Activated naive CD4-positive, alpha-beta T cell treated with anti-CD3 and anti-CD28 coated beads for 36 hours (primary cell): ENCODE measurements around the gene FBN3. TPM values are rescaled to one million over a fixed set of nuclear protein-coding genes. Genes with fewer than 3 reads are reported as not detected.

ENCODE experiments used
- CTCF ChIA-PET: fragments of 350-600 bp; sonication (Branson Sonifier 250); formaldehyde crosslinking; loops from one replicate; lab custom pipeline; 2021; ENCODE audit warnings: antibody characterized with exemption; lab: Charles Lee
- DNase-seq: peaks from one replicate; pipeline ENCODE4 v3.0.0-alpha.2; 2020
- H3K27ac Mint-ChIP-seq: one replicate; pipeline ENCODE4 v1.8.0; 2021; ENCODE audit warnings: mild to moderate bottlenecking, mixed read lengths
- H3K27me3 Mint-ChIP-seq: one replicate; pipeline ENCODE4 v1.8.0; 2021; ENCODE audit warnings: low read depth, mixed read lengths
- H3K36me3 Mint-ChIP-seq: one replicate; pipeline ENCODE4 v1.8.0; 2021; ENCODE audit warnings: low read depth, mixed read lengths
- H3K4me1 Mint-ChIP-seq: one replicate; pipeline ENCODE4 v1.8.0; 2021; ENCODE audit warnings: low read depth, mixed read lengths
- H3K4me3 Mint-ChIP-seq: one replicate; pipeline ENCODE4 v1.8.0; 2021; ENCODE audit warnings: mild to moderate bottlenecking, moderate library complexity, mixed read lengths
- H3K9me3 Mint-ChIP-seq: one replicate; pipeline ENCODE4 v1.8.0; 2021; ENCODE audit warnings: mixed read lengths
- intact Hi-C: fragments of 100-400 bp; cut with micrococcal nuclease; formaldehyde crosslinking; loops from one replicate; pipeline ENCODE4 v1.15.1; 2023
- total RNA-seq, 2 experiments: library from RNA; stranded (reverse); gene quantifications; one replicate each; pipeline ENCODE4 v1.2.3, GENCODE V29; 2021

FBN3 gene
- total RNA-seq: not detected

DNA sequence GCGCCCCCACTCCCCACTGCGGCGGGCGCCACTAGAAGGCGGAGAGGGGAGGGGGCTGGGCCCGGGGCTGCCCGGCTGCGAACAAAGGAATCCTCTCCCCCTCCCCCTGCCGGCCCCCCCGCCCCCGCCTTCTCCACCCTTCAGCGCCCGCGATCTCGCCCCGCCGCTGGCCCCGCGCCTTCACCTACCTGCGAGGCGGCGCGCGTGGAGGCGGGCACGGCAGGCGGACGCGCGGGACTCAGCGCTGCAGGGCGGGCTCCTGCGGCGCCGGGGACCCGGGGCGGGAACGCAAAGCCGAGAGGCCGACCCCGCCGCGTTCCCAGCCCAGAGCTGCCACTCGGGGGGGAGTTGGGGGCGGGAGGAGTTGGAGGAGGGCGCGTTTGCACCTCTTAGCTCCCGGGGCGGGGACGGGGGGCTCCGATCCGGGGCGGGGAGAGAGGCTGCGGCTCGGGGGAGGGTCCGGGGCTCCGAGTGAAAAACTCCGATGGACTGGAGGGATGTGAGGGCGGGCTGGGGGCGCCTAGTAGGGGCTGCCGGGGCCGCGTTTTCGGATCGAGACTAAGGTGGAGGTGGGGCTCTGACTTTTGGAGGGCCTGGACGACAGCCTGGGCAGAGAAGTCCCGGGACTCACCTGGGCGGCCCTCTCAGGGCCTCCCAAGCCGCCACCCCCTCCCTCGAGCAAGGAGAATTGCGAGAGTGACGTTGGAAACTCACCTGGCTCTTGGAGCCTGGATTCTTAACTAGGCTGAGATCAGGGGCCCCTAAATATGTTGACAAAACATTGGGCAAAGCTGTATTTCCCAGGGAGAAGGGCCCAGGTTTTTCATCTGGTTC lies at the start of gene FBN3:
FBN3 (minus strand) TSS at position 332 of the 834 bp plus-strand sequence. CDS start 2,112 bp downstream, outside the sequence.
- intact Hi-C loops: loop anchor here (10.0 kb wide), 1 partner anchor 175 kb away; no protein-coding TSS in a partner anchor
- Mint-ChIP-seq H3K4me1 (peaks cover 7% of the 10 kb centered on the region), H3K36me3 (no peaks in the 10 kb centered on the region), H3K27me3 (peaks cover 51% of the 10 kb centered on the region), H3K9me3 (no peaks in the 10 kb centered on the region), H3K4me3 (peak within 1 kb of the TSS; percentile 45), H3K27ac (no peak within 1 kb of the TSS)
- CTCF ChIA-PET: no interaction called here
- no peak for DNase-seq

DNA sequence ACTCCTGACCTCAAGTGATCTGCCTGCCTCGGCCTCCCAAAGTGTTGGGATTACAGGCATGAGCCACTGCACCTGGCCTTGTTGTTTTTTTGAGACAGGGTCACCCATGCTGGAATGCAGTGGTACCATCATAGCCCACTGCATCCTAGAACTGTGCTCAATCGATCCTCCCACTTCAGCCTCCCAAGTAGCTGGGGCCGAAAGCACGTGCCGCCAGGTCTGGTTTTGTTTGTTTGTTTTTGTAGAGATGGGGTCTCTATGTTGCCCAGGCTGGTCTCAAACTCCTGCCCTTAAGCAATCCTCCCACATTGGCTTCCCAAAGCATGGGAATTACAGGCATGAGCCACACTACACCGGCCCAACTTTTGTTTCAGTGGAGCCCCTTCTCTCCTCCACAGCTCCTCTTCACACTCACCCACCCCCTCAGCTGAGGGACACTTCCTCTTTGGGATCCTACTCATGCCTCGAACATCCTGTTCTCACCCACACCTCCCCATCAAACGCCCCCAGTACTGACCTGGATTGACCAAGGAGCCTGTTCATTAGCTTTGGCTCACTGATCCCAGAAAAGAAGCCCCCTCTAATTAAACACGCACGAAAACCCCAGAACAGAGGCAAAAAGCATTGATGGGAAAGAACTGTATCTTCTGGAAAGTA lies 47.0 kb upstream of the FBN3 start:
- no peaks in the 10 kb centered on the region for H3K9me3 Mint-ChIP-seq
- H3K27me3 Mint-ChIP-seq: no peaks in the 10 kb centered on the region
- intact Hi-C loops: no loop called here
- no peak overlapping the region for H3K4me3 Mint-ChIP-seq
- CTCF ChIA-PET: interaction anchor here (0.6 kb wide), 1 partner anchor 27 kb away, joined by 5 read pairs; no protein-coding TSS in a partner anchor
- peaks cover 42% of the 10 kb centered on the region for H3K4me1 Mint-ChIP-seq
- no peak for DNase-seq
- no peak overlapping the region for H3K27ac Mint-ChIP-seq
- no peaks in the 10 kb centered on the region for H3K36me3 Mint-ChIP-seq

DNA sequence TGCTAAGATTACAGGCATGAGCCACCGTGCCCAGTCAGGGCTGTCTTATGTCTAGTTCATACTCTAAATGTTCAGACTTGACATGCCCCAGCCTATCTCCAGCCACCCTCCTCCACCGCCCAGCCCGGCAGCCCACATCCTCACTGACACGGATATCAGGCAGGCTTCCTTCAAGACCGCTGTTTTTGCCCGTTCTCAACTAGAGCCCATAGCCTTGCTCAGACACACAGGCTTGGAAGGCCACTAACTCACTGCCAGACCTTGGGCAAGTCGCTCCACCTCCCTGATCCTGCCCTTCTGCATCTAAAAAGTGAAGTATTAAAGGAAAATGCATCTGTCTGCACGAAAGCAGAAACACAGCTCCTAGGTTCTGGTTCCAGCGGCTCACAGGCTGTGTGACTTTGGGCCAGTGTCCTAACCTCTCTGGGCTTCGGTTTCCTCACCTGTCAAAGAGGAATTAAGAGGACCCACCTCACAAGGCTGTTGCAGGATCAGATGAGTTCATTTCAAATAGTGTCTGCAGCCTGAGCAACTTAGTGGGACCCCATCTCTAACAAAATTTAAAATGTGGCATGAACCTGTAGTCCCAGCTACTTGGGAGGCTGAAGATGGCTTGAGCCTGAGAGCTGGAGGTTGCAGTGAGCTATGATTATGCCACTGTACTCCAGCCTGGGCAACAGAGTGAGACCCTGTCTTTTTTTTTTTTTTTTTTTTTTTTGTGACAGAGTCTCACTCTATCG lies 45.3 kb upstream of the FBN3 start:
- no peaks in the 10 kb centered on the region for H3K27me3 Mint-ChIP-seq
- H3K36me3 Mint-ChIP-seq: no peaks in the 10 kb centered on the region
- H3K4me1 Mint-ChIP-seq: peaks cover 42% of the 10 kb centered on the region
- CTCF ChIA-PET: interaction anchor here (0.7 kb wide), 1 partner anchor 285 kb away, joined by 3 read pairs; no protein-coding TSS in a partner anchor
- H3K27ac Mint-ChIP-seq: peak overlapping the region; percentile 87
- H3K4me3 Mint-ChIP-seq: no peak overlapping the region
- DNase-seq: peak; percentile 66
- intact Hi-C loops: no loop called here
- H3K9me3 Mint-ChIP-seq: no peaks in the 10 kb centered on the region

DNA sequence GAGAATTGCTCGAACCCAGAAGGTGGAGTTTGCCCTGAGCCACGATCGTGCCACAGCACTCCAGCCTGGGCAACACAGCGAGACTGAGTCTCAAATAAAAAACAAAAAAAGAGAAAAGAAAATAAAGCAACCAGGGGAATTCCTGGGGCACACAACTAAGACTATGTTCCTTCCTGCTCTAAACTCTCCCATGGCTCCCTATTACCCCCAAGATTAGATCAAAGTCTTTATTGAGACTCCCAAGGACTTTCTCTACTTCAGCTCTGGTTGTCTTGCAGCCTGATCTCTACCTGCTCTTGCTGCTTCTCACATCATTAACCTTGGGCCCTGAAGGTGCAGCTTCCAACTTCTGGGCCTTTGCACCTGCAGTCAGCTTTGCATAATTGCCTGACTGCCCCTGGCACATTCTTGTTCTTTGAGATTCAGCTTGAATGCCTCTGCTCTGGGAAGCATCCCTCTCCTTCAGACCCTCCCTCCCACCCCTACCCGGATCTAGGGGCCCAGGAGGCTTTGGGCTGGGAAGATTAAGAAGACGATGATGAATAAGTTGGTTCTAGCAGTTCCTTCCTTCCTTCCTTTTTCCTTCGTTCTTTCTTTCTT lies 42.9 kb upstream of the FBN3 start:
- no peak overlapping the region for H3K27ac Mint-ChIP-seq
- DNase-seq: no peak
- H3K36me3 Mint-ChIP-seq: no peaks in the 10 kb centered on the region
- H3K4me3 Mint-ChIP-seq: no peak overlapping the region
- intact Hi-C loops: no loop called here
- H3K9me3 Mint-ChIP-seq: no peaks in the 10 kb centered on the region
- peaks cover 43% of the 10 kb centered on the region for H3K4me1 Mint-ChIP-seq
- CTCF ChIA-PET: no interaction called here
- no peaks in the 10 kb centered on the region for H3K27me3 Mint-ChIP-seq

DNA sequence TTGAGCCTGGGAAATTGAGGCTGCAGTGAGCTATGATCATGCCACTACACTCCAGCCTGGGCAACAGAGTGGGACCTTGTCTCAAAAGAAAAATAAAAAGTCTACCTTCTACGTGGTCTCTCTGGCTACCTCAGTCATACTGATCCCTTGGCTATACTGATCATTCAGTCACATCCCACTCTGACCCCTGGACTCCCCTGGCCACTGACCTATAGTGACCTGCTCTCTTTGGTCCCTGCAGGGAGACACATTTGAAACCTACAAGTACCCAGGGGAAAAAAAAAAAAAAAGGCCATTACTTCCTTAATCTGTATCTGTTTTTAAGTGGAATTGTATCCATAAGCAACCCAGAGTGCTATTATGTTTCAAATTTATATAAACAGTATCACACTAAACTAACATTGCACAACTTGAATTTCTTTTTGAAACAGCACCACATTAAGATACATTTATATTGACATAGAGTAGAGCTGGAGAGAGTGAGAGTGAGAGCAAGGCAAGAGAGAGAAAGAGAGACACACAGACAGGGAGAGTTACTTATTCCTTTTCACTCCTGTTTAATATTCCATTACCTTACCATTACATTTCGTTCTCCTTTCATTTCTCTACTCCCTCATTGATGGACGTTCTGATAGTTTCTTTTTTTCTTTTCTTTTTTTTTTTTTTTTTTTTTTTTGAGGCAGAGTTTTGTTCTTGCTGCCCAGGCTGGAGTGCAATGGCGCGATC lies 36.1 kb upstream of the FBN3 start:
- Mint-ChIP-seq H3K27ac (no peak overlapping the region), H3K36me3 (no peaks in the 10 kb centered on the region), H3K9me3 (no peaks in the 10 kb centered on the region), H3K27me3 (no peaks in the 10 kb centered on the region), H3K4me1 (peaks cover 14% of the 10 kb centered on the region), H3K4me3 (no peak overlapping the region)
- intact Hi-C loops: no loop called here
- CTCF ChIA-PET: no interaction called here
- DNase-seq: no peak

DNA sequence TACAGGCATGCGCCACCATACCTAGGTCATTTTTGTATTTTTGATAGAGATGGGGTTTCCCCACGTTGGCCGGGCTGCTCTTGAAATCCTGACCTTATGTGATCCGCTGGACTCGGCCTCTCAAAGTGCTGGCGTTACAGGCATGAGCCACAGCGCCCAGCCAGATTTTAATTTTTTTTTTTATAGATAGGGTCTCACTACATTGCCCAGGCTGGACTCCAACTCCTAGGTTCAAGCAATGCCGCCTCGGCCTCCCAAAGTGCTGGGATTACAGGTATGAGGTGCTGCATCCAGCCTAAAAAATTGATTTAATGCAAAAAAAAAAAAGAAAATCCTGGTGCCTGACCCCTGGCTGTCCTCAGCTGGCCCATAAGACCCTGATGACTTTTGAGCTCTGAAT lies 34.9 kb upstream of the FBN3 start:
- Mint-ChIP-seq H3K4me3 (no peak overlapping the region), H3K27me3 (no peaks in the 10 kb centered on the region), H3K27ac (no peak overlapping the region), H3K9me3 (no peaks in the 10 kb centered on the region), H3K4me1 (peaks cover 14% of the 10 kb centered on the region), H3K36me3 (no peaks in the 10 kb centered on the region)
- intact Hi-C loops: no loop called here
- no peak for DNase-seq
- CTCF ChIA-PET: interaction anchor here (0.6 kb wide), 1 partner anchor 310 kb away, joined by 5 read pairs; no protein-coding TSS in a partner anchor

DNA sequence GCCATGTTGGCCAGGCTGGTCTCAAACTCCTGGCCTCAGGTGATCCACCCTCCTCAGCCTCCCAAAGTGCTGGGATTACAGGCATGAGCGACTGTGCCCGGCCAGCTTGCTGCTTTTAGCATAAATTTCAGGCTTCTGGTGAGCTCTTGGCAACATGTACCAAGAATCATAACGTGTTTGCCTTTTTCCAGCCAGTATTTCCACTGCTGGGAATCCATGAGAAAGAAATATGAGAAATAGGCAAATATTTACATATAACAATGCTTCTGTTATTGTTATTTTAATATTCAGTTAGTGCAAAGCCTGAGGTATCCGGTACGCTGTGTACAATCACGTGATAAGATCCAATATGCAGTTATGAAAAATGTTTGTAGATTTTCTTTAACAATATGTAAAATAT lies 30.6 kb upstream of the FBN3 start:
- Mint-ChIP-seq H3K4me1 (peaks cover 11% of the 10 kb centered on the region), H3K9me3 (no peaks in the 10 kb centered on the region), H3K4me3 (no peak overlapping the region), H3K27me3 (no peaks in the 10 kb centered on the region), H3K36me3 (no peaks in the 10 kb centered on the region), H3K27ac (no peak overlapping the region)
- no peak for DNase-seq
- CTCF ChIA-PET: no interaction called here
- intact Hi-C loops: no loop called here

DNA sequence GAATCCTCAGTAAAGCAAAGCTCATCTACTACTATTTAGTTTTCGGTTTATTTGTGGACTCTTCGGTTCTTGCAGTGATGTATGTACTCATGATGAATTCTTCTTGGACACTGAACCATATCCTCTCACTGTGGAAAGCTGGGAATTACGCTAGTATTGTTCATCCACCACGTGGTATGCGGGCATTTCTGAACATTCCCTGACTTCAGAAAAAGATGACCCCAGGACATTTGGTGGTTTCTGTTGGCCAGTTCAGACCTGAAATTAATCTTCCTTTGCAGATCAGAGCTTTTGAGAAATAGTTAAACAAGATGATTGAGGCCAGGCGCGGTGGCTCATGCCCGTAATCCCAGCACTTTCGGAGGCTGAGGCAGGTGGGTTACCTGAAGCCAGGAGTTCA lies 25.3 kb upstream of the FBN3 start:
- Mint-ChIP-seq H3K4me1 (no peaks in the 10 kb centered on the region), H3K27me3 (no peaks in the 10 kb centered on the region), H3K27ac (no peak overlapping the region), H3K36me3 (no peaks in the 10 kb centered on the region), H3K9me3 (no peaks in the 10 kb centered on the region), H3K4me3 (no peak overlapping the region)
- CTCF ChIA-PET: no interaction called here
- intact Hi-C loops: no loop called here
- no peak for DNase-seq

DNA sequence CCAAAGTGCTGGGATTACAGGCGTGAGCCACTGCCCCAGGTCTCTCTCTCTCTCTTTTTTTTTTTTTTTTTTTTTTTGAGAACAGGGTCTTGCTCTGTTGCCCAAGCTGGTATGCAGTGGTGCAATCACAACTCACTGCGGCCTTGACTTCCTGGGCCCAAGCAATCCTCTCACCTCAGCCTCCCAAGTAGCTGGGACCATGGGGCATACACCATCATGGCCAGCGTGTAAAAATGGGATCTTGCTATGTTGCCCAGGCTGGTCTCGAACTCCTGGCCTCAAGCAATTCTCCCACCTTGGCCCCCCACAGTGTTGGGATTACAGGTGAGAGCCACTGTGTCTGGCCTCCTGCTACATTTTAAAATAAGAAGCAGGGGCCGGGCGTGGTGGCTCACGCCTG lies 19.1 kb upstream of the FBN3 start:
- DNase-seq: no peak
- intact Hi-C loops: no loop called here
- Mint-ChIP-seq H3K27me3 (no peaks in the 10 kb centered on the region), H3K4me3 (no peak overlapping the region), H3K9me3 (no peaks in the 10 kb centered on the region), H3K27ac (no peak overlapping the region), H3K4me1 (no peaks in the 10 kb centered on the region), H3K36me3 (no peaks in the 10 kb centered on the region)
- CTCF ChIA-PET: interaction anchor here (0.7 to 1.4 kb wide), 3 partner anchors 85 to 1240 kb away, joined by 3 to 6 read pairs (median 3); no protein-coding TSS in a partner anchor

DNA sequence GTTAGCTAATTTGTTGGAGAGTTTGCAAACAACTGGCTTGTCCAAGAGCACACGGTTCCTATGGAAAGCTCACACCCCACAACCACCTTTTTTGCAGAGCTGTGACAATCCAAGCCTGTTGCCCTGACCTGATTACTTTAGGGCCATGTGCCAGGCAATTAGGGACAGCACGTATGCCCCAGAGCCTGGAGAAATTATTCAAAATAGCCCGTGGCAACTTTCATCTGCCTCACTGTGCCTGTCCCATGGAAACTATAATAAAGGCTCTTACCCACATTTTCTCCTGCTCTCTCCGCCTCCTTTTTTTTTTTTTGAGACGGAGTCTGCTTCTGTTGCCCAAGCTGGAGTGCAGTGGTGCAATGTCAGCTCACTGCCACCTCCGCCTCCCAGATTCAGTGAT lies 18.6 kb upstream of the FBN3 start:
- CTCF ChIA-PET: interaction anchor here (0.6 to 1.4 kb wide), 4 partner anchors 13 to 1240 kb away, joined by 3 to 6 read pairs (median 4); no protein-coding TSS in a partner anchor
- Mint-ChIP-seq H3K4me1 (no peaks in the 10 kb centered on the region), H3K27me3 (no peaks in the 10 kb centered on the region)

DNA sequence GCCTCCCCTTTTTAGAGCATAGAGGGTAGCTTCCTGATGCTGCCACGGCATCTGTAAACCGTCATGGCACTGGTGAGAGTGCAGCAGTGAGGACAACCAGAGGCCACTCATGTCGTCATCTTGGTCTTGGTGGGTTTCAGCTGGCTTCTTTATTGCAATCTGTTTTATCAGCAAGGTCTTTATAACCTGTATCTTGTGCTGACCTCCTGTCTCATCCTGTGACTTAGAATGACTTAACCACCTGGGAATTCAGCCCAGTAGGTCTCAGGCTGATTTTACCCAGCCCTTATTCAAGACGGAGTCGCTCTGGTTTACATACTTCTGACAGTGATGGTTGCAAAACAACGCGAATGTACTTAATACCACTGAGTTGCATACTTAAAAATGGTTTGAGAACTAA lies 14.4 kb upstream of the FBN3 start:
- DNase-seq: no peak
- intact Hi-C loops: loop anchor here (1.0 kb wide), 1 partner anchor 26 kb away; no protein-coding TSS in a partner anchor
- H3K4me1 Mint-ChIP-seq: peaks cover 1% of the 10 kb centered on the region
- H3K27ac Mint-ChIP-seq: no peak overlapping the region
- no peaks in the 10 kb centered on the region for H3K9me3 Mint-ChIP-seq
- CTCF ChIA-PET: interaction anchor here (0.9 kb wide), 1 partner anchor 9 kb away, joined by 3 read pairs; no protein-coding TSS in a partner anchor
- no peaks in the 10 kb centered on the region for H3K36me3 Mint-ChIP-seq
- H3K4me3 Mint-ChIP-seq: no peak overlapping the region
- no peaks in the 10 kb centered on the region for H3K27me3 Mint-ChIP-seq

More for the DNA sequence above, 18.6 kb upstream of the FBN3 start:
- intact Hi-C loops: no loop called here
- Mint-ChIP-seq H3K27ac (no peak overlapping the region), H3K36me3 (no peaks in the 10 kb centered on the region), H3K4me3 (no peak overlapping the region), H3K9me3 (no peaks in the 10 kb centered on the region)
- no peak for DNase-seq
